RWPE1 (cell line): ENCODE results near the gene TAS2R43.

Experiments
- CTCF ChIA-PET: fragments of 350-600 bp; sonication (Branson Sonifier 250); formaldehyde crosslinking; extraction: SDS; loops from one replicate; lab custom pipeline; 2021; lab: Yijun Ruan, JAX
- POLR2A ChIA-PET: fragments of 400-600 bp; formaldehyde crosslinking; extraction: SDS; loops from one replicate; lab custom pipeline; 2020; ENCODE audit warnings: antibody characterized with exemption; ENCODE audit not compliant: low non-redundant PET; lab: Yijun Ruan, JAX
- DNase-seq: peaks from one replicate; pipeline ENCODE4 v3.0.0; 2012; ENCODE audit warnings: low spot score
- H3K27ac ChIP-seq: fragments of 450-650 bp; 2 replicates; pipeline ENCODE4 v1.5.1; 2017
- CTCF ChIP-seq: fragments of 450-650 bp; conservative IDR thresholded peaks from 2 replicates; pipeline ENCODE4 v1.5.1; 2017; ENCODE audit warnings: low read depth, mild to moderate bottlenecking

Gene TAS2R43

GRCh38 chr12:11092128-11092527 is at the start of gene TAS2R43:
Gene TAS2R43, minus strand, starts transcription at chr12:11092313. Its CDS starts 84 bp downstream, at chr12:11092229.
- ChIA-PET CTCF (no interaction called here), POLR2A (no interaction called here)

GRCh38 chr12:11136075-11136474 is 44.0 kb upstream of the TAS2R43 start:
- ChIA-PET CTCF (no interaction called here), POLR2A (no interaction called here)
- no peak for TF ChIP-seq CTCF
- H3K27ac ChIP-seq = no peak overlapping the region
- no peak for DNase-seq

More at GRCh38 chr12:11092128-11092527, at the start of gene TAS2R43:
- TF ChIP-seq CTCF = no peak
- no peak within 1 kb of the TSS for H3K27ac ChIP-seq
- DNase-seq = no peak

- no peak for TF ChIP-seq CTCF
- no peak for DNase-seq
- POLR2A ChIA-PET = no interaction called here
- CTCF ChIA-PET = no interaction called here
- no peak within 1 kb of the TSS for H3K27ac ChIP-seq
These were observed 42.2 kb upstream of the TAS2R43 start, which contains the start of gene TAS2R30 for GRCh38 chr12:11134305-11134704. Gene TAS2R30, minus strand, starts transcription at chr12:11134644. Its CDS starts 400 bp downstream, at chr12:11134244.

- ChIA-PET POLR2A (no interaction called here), CTCF (no interaction called here)
- no peak for TF ChIP-seq CTCF
These were observed 41.7 kb upstream of the TAS2R43 start for GRCh38 chr12:11133816-11134215.

GRCh38 chr12:11133162-11133561 is 41.0 kb upstream of the TAS2R43 start:
- no peak for DNase-seq
- CTCF ChIA-PET = no interaction called here
- TF ChIP-seq CTCF = no peak
- POLR2A ChIA-PET = no interaction called here
- no peak overlapping the region for H3K27ac ChIP-seq

More at GRCh38 chr12:11133816-11134215, 41.7 kb upstream of the TAS2R43 start:
- H3K27ac ChIP-seq = no peak overlapping the region
- no peak for DNase-seq

GRCh38 chr12:11130999-11131398 is 38.9 kb upstream of the TAS2R43 start:
- ChIA-PET POLR2A (no interaction called here), CTCF (interaction anchor here (0.6 kb wide), 1 partner anchor 87 kb away, joined by 3 read pairs; no protein-coding TSS in a partner anchor)
- no peak overlapping the region for H3K27ac ChIP-seq
- TF ChIP-seq CTCF = no peak
- DNase-seq = no peak
